A549 treated with Hydrocortisone at 1 μM for 4 hours (cell line): ENCODE measurements around the gene GLB1L3. TPM values are rescaled to one million over a fixed set of nuclear protein-coding genes. Genes with fewer than 3 reads are reported as not detected.

Experiments
- total RNA-seq: library from RNA; stranded (reverse); fragments of 200-300 nt; extraction: Qiagen RNA extraction; gene quantifications from 5 replicates; pipeline ENCODE4 v1.2.3, GENCODE V29; 2022

Gene GLB1L3
- total RNA-seq, result 0.03 TPM in 1 of 5 replicates, not detected in the others

GRCh38 chr11:134275534-134276395 lies at the start of gene GLB1L3:
TSS of gene GLB1L3 (plus strand) at chr11:134276379. CDS start at chr11:134276741, 362 bp downstream.

GRCh38 chr11:134253188-134253993 lies 22.8 kb upstream of the GLB1L3 start, which contains the start of the genes ACAD8 and THYN1:
TSS of gene ACAD8 (plus strand) at chr11:134253568. CDS start at chr11:134253601, 33 bp downstream.
TSS of gene THYN1 (minus strand) at chr11:134253352. CDS start at chr11:134252882, 470 bp downstream.

GRCh38 chr11:134331354-134332188 lies 55.4 kb downstream of the GLB1L3 start, which contains the start of gene GLB1L2:
TSS of gene GLB1L2 (plus strand) at chr11:134331988. CDS start at chr11:134332062, 74 bp downstream.

Other genes with a start within 250 kb of the GLB1L3 start
- gene JAM3, start 207.3 kb upstream of the GLB1L3 start, total RNA-seq, result 3.7 to 4.9 TPM (median 4.2 TPM) in 5 replicates
- gene NCAPD3, start 52.4 kb upstream of the GLB1L3 start, total RNA-seq, result 20.0 to 24.3 TPM (median 23.4 TPM) in 5 replicates
- gene VPS26B, start 51.7 kb upstream of the GLB1L3 start, total RNA-seq, result 18.6 to 22.7 TPM (median 21.4 TPM) in 5 replicates
- 16.2 to 18.7 TPM (median 17.7 TPM) in 5 replicates for gene THYN1, start 23.0 kb upstream of the GLB1L3 start, total RNA-seq
- gene ACAD8, start 22.8 kb upstream of the GLB1L3 start, total RNA-seq, result 8.3 to 10.2 TPM (median 9.4 TPM) in 5 replicates
- gene GLB1L2, start 55.6 kb downstream of the GLB1L3 start, total RNA-seq, result 1.9 to 2.2 TPM (median 2.0 TPM) in 5 replicates
- gene B3GAT1, start 135.9 kb downstream of the GLB1L3 start, total RNA-seq, result 0.02 to 0.07 TPM in 2 of 5 replicates, not detected in the others